Activated CD4-positive, alpha-beta T cell treated with anti-CD3 and anti-CD28 coated beads for 36 hours (primary cell): Measurements from ENCODE around the gene CAMK1D. TPM values are rescaled to one million over a fixed set of nuclear protein-coding genes. Genes with fewer than 3 reads are reported as not detected.
"Not testable (repeated sequence)": the region's sequence is repeated elsewhere in the genome, so short reads cannot be mapped to it uniquely, and the experiment has no call there.

ENCODE experiments used
- ATAC-seq: fragments of 200-7000 bp; cut with Tn5 transposase; one replicate; pipeline ENCODE4 v1.10.0; 2021; ENCODE audit warnings: mild to moderate bottlenecking, moderate library complexity
- CTCF ChIA-PET: fragments of 350-600 bp; sonication (Branson Sonifier 250); formaldehyde crosslinking; loops from one replicate; lab custom pipeline; 2021; ENCODE audit warnings: antibody characterized with exemption; lab: Charles Lee
- POLR2A ChIA-PET: fragments of 350-600 bp; sonication (Branson Sonifier 250); formaldehyde crosslinking; loops from one replicate; lab custom pipeline; 2021; ENCODE audit warnings: antibody characterized with exemption, inconsistent platforms; lab: Charles Lee
- DNase-seq: peaks from one replicate; pipeline ENCODE4 v3.0.0-alpha.2; 2020
- H3K27ac Mint-ChIP-seq: one replicate; pipeline ENCODE4 v1.8.0; 2021; ENCODE audit warnings: mixed read lengths
- H3K27me3 Mint-ChIP-seq: one replicate; pipeline ENCODE4 v1.8.0; 2021; ENCODE audit warnings: mixed read lengths
- H3K36me3 Mint-ChIP-seq: one replicate; pipeline ENCODE4 v1.8.0; 2021; ENCODE audit warnings: low read depth, mixed read lengths
- H3K4me1 Mint-ChIP-seq: one replicate; pipeline ENCODE4 v1.8.0; 2021; ENCODE audit warnings: mixed read lengths
- H3K4me3 Mint-ChIP-seq: one replicate; pipeline ENCODE4 v1.8.0; 2021; ENCODE audit warnings: mild to moderate bottlenecking, moderate library complexity, mixed read lengths
- H3K9me3 Mint-ChIP-seq: one replicate; pipeline ENCODE4 v1.8.0; 2021; ENCODE audit warnings: low read depth, mixed read lengths
- intact Hi-C, 2 experiments: fragments of 100-400 bp; cut with DNase I in 1 of 2; cut with micrococcal nuclease in 1 of 2; formaldehyde crosslinking; loops; one replicate each; pipeline versions ENCODE4 v1.14.2 to v1.15.1; 2022 to 2024; cut with DNase I, micrococcal nuclease
- total RNA-seq, 2 experiments: library from RNA; stranded (reverse); gene quantifications; one replicate each; pipeline ENCODE4 v1.2.3, GENCODE V29; 2021

CAMK1D gene
- total RNA-seq, 2 experiments from 2014 or later: 16.0 to 16.3 TPM

DNA sequence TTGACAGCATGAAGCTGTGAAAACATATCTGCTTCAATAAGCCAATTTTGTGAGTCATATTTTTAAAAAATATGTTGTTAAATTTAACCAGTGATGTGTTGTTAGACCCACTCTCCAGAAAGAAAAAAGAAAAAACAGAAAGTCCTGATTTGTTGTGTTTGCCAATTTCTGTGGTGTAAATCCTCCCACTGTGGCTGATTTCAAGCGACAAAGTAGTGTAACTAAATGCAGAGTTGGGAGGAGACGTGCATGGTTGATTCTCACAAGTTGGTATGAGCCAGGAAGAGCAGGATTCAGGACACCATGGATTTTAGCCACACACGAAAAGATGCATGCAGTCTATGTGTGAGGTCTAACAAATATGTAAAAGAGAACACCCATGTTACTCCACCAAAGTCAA lies 513.1 kb downstream of the CAMK1D start:
- peaks cover 8% of the 10 kb centered on the region for H3K27me3 Mint-ChIP-seq
- no peak overlapping the region for H3K4me3 Mint-ChIP-seq
- intact Hi-C loops: no loop called here
- DNase-seq: no peak
- H3K4me1 Mint-ChIP-seq: no peaks in the 10 kb centered on the region
- CTCF ChIA-PET: no interaction called here
- no peak for ATAC-seq
- H3K9me3 Mint-ChIP-seq: no peaks in the 10 kb centered on the region
- no peak overlapping the region for H3K27ac Mint-ChIP-seq
- POLR2A ChIA-PET: no interaction called here
- no peaks in the 10 kb centered on the region for H3K36me3 Mint-ChIP-seq

DNA sequence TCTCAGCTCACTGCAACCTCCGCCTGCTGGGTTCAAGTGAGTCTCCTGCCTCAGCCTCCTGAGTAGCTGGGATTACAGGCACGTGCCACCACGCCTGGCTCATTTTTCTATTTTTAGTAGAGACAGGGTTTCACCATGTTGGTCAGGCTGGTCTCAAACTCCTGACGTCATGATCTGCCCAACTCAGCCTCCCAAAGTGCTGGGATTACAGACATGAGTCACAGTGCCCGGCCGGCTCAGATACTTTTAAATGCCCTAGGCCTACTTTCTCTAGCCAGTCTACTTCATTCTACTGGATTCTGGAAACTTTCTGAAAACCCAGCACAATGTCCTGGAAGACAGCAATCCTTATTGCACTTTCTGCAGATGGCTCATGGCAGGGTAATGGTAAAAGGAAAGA lies 516.2 kb downstream of the CAMK1D start:
- H3K4me3 Mint-ChIP-seq, H3K27ac Mint-ChIP-seq, ATAC-seq, CTCF ChIA-PET, H3K9me3 Mint-ChIP-seq, POLR2A ChIA-PET, intact Hi-C loops, H3K4me1 Mint-ChIP-seq, H3K27me3 Mint-ChIP-seq, DNase-seq, H3K36me3 Mint-ChIP-seq: not testable (repeated sequence)

- DNase-seq (no peak), ATAC-seq (no peak)
- Mint-ChIP-seq H3K36me3 (no peaks in the 10 kb centered on the region), H3K27me3 (no peaks in the 10 kb centered on the region), H3K27ac (no peak overlapping the region), H3K4me3 (no peak overlapping the region), H3K9me3 (no peaks in the 10 kb centered on the region), H3K4me1 (no peaks in the 10 kb centered on the region)
- intact Hi-C loops: no loop called here
- ChIA-PET POLR2A (no interaction called here), CTCF (interaction anchor here (0.6 kb wide), 1 partner anchor 184 kb away, joined by 3 read pairs; no protein-coding TSS in a partner anchor)
Measured at GRCh38 chr10:12868229-12868628, 518.9 kb downstream of the CAMK1D start.

DNA sequence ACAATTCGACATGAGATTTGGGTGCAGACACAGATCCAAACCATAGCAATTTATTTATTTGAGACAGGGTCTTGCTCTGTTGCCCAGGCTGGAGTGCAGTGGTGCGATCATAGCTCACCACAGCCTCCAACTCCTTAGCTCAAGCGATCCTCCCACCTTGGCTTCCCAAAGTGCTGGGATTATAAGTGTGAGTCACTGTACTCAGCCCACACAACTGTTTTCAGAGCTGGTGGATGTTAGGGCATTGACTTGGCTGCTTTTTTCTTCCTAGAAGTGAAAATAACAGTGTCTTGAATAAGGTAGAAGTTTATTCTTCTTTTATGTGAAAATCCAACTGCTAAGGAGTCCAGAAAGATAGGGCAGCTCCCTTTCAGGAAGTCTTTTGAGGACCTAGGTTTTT lies 520.1 kb downstream of the CAMK1D start:
- DNase-seq: no peak
- H3K4me3 Mint-ChIP-seq: no peak overlapping the region
- no peaks in the 10 kb centered on the region for H3K4me1 Mint-ChIP-seq
- intact Hi-C loops: no loop called here
- H3K36me3 Mint-ChIP-seq: no peaks in the 10 kb centered on the region
- CTCF ChIA-PET: no interaction called here
- H3K9me3 Mint-ChIP-seq: no peaks in the 10 kb centered on the region
- POLR2A ChIA-PET: no interaction called here
- no peak overlapping the region for H3K27ac Mint-ChIP-seq
- peaks cover 2% of the 10 kb centered on the region for H3K27me3 Mint-ChIP-seq
- no peak for ATAC-seq

GRCh38 chr10:12872577-12872976 lies 523.2 kb downstream of the CAMK1D start:
- ATAC-seq: no peak
- Mint-ChIP-seq H3K9me3 (no peaks in the 10 kb centered on the region), H3K4me1 (no peaks in the 10 kb centered on the region), H3K27me3 (peaks cover 2% of the 10 kb centered on the region), H3K36me3 (no peaks in the 10 kb centered on the region), H3K27ac (no peak overlapping the region), H3K4me3 (no peak overlapping the region)
- ChIA-PET CTCF (interaction anchor here (0.8 kb wide), 1 partner anchor 168 kb away, joined by 3 read pairs; no protein-coding TSS in a partner anchor), POLR2A (no interaction called here)
- intact Hi-C loops: no loop called here
- no peak for DNase-seq

DNA sequence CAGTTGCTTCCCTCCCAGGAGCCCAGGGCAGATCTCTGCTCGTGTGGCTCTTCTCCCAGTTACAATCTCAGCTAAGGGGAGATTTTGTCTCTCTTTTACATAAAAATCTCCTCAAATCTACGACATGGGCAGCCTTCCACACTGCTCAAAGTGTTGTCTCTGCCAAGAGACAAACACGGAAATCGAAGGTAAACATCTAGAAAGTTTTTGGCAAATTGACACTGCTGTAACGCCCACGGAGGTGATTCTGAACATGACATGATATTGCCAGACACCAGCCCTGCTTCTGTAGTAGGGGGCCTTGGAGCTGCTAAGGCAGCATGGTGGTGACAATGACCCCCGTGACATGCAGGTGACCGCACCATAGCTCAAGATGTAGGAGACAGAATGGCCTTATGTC lies 523.8 kb downstream of the CAMK1D start:
- CTCF ChIA-PET: no interaction called here
- Mint-ChIP-seq H3K27ac (no peak overlapping the region), H3K27me3 (peaks cover 4% of the 10 kb centered on the region)

DNA sequence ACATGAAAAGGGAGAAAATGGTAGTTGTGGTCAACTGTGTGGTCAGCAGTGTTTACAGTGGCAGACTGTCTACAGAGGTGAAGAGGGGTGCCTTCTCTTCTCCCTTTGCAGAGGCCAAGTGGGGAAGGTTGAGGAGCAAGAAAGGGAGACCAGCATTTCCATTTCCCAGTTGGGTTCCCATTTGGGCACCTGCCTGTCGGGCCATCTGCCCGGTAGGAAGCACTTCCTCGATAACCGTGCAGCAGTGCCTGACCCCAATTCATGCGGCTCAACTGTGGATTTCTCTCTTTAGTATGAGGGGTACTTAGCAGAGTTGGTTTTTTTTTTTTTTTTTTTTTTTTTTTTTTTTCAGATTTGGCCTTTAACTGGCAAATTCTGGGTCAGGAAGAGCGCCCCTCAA lies 525.2 kb downstream of the CAMK1D start:
- intact Hi-C loops: no loop called here
- POLR2A ChIA-PET: no interaction called here
- Mint-ChIP-seq H3K36me3 (no peaks in the 10 kb centered on the region), H3K4me1 (no peaks in the 10 kb centered on the region), H3K9me3 (no peaks in the 10 kb centered on the region), H3K27me3 (peaks cover 4% of the 10 kb centered on the region), H3K4me3 (no peak overlapping the region), H3K27ac (no peak overlapping the region)
- CTCF ChIA-PET: no interaction called here
- no peak for DNase-seq
- no peak for ATAC-seq

More for the DNA sequence above, 523.8 kb downstream of the CAMK1D start:
- no peak for DNase-seq
- Mint-ChIP-seq H3K4me3 (no peak overlapping the region), H3K36me3 (no peaks in the 10 kb centered on the region), H3K4me1 (no peaks in the 10 kb centered on the region), H3K9me3 (no peaks in the 10 kb centered on the region)
- POLR2A ChIA-PET: no interaction called here
- no peak for ATAC-seq
- intact Hi-C loops: no loop called here

DNA sequence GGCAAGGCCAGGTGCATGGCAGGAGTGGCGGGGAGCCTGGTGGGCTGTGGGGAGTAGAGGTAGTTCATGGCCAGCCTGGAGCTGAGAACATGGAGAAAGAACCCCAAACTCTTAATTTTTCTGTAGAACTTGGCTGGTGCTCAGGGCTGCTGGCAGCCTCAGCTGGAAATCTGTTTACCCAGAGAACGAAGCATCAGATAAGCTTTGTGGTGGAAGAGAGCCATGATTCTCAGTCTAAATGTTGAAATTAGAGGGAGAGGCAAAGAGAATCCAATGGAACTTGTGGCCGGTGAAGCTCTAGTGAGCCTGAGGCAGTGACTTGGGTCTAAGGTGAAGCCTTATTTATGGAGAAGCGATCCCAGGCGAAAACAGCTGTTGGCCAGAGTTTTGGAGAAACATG lies 525.8 kb downstream of the CAMK1D start:
- H3K36me3 Mint-ChIP-seq: no peaks in the 10 kb centered on the region
- H3K4me3 Mint-ChIP-seq: no peak overlapping the region
- ChIA-PET CTCF (interaction anchor here (1.3 kb wide), 1 partner anchor 27 kb away, joined by 5 read pairs; no protein-coding TSS in a partner anchor), POLR2A (no interaction called here)
- peaks cover 4% of the 10 kb centered on the region for H3K27me3 Mint-ChIP-seq
- no peaks in the 10 kb centered on the region for H3K9me3 Mint-ChIP-seq
- no peak for DNase-seq
- no peak for ATAC-seq
- intact Hi-C loops: no loop called here
- no peak overlapping the region for H3K27ac Mint-ChIP-seq
- H3K4me1 Mint-ChIP-seq: no peaks in the 10 kb centered on the region

GRCh38 chr10:12876266-12876665 lies 526.9 kb downstream of the CAMK1D start:
- no peak overlapping the region for H3K4me3 Mint-ChIP-seq
- ATAC-seq (no peak), DNase-seq (no peak)
- H3K9me3 Mint-ChIP-seq: no peaks in the 10 kb centered on the region
- CTCF ChIA-PET: interaction anchor here (0.6 to 1.3 kb wide), 3 partner anchors 26 to 1122 kb away, joined by 3 to 5 read pairs (median 5); no protein-coding TSS in a partner anchor
- no peaks in the 10 kb centered on the region for H3K4me1 Mint-ChIP-seq
- H3K27me3 Mint-ChIP-seq: peaks cover 10% of the 10 kb centered on the region
- intact Hi-C loops: no loop called here
- no peaks in the 10 kb centered on the region for H3K36me3 Mint-ChIP-seq
- no peak overlapping the region for H3K27ac Mint-ChIP-seq
- POLR2A ChIA-PET: no interaction called here

DNA sequence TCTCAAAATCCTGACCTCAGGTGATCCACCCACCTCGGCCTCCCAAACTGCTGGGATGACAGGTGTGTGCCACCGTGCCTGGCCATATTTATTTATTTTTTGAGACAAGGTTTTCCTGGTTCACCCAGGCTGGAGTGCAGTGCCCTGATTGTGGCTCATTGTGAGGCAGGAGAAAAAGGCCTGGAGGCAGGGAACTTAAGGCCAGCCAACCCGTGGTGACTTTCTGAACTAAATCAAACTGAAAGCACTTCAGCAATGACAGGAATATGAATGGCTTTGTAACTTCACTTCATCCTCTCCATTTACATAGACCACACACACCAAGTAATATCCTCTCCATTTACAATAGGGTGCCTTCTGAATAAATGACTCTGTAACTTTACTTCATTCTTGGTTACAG lies 527.8 kb downstream of the CAMK1D start:
- intact Hi-C loops: no loop called here
- Mint-ChIP-seq H3K9me3 (no peaks in the 10 kb centered on the region), H3K27me3 (peaks cover 10% of the 10 kb centered on the region), H3K4me3 (no peak overlapping the region), H3K4me1 (no peaks in the 10 kb centered on the region), H3K36me3 (no peaks in the 10 kb centered on the region), H3K27ac (no peak overlapping the region)
- DNase-seq: no peak
- CTCF ChIA-PET: interaction anchor here (0.6 kb wide), 1 partner anchor 84 kb away, joined by 5 read pairs; no protein-coding TSS in a partner anchor
- ATAC-seq: no peak
- POLR2A ChIA-PET: no interaction called here

DNA sequence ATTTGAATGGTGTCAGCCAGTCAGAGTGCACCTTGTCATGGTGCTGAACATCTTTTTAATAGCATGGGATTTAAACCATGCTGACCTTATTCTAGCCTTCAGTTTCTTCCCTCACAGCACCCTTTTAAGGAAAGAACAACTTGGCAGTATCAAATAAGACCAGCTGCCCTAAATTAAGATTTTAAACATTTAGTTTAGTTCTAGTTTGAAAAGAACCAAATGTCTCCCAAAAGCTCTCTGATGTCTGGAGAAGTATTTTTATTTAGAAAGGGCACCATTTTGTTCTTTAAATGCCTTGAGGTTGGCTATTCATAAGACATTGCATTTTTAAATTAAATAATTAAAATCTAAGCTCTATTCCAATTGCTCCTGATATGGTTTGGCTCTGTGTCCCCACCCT lies 531.1 kb downstream of the CAMK1D start:
- intact Hi-C loops: no loop called here
- Mint-ChIP-seq H3K4me1 (no peaks in the 10 kb centered on the region), H3K27me3 (peaks cover 16% of the 10 kb centered on the region), H3K4me3 (no peak overlapping the region), H3K9me3 (no peaks in the 10 kb centered on the region), H3K27ac (no peak overlapping the region), H3K36me3 (no peaks in the 10 kb centered on the region)
- no peak for ATAC-seq
- ChIA-PET POLR2A (no interaction called here), CTCF (interaction anchor here (1.6 kb wide), 1 partner anchor 21 kb away, joined by 4 read pairs; no protein-coding TSS in a partner anchor)
- no peak for DNase-seq

DNA sequence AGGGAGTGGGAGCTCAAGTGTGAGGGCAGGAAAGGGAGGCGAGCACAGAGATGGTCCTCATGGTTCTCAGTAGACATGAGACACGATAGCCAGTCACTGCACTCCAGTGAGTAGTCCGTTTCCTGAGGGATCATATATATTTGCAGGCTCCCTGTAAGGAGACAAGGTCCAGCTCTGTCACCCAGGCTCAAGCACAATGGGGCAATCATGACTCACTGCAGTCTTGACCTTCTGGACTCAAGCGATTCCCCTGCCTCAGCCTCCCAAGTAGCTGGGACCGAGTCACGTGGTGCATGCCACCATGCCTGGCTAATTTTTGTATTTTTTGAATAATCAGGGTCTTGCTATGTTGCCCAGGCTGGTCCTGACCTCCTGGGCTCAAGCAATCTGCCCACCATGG lies 535.5 kb downstream of the CAMK1D start:
- intact Hi-C loops: no loop called here
- no peaks in the 10 kb centered on the region for H3K9me3 Mint-ChIP-seq
- DNase-seq (no peak), ATAC-seq (no peak)
- no peaks in the 10 kb centered on the region for H3K4me1 Mint-ChIP-seq
- H3K4me3 Mint-ChIP-seq: no peak overlapping the region
- H3K36me3 Mint-ChIP-seq: no peaks in the 10 kb centered on the region
- peaks cover 14% of the 10 kb centered on the region for H3K27me3 Mint-ChIP-seq
- no peak overlapping the region for H3K27ac Mint-ChIP-seq
- POLR2A ChIA-PET: no interaction called here
- CTCF ChIA-PET: interaction anchor here (1.0 to 1.3 kb wide), 4 partner anchors 9 to 203 kb away, joined by 3 to 4 read pairs (median 3); no protein-coding TSS in a partner anchor
